ENCODE data around the gene SPATA20. TPM values are rescaled to one million over a fixed set of nuclear protein-coding genes. Genes with fewer than 3 reads are reported as not detected.

Gene SPATA20
- total RNA-seq, 1 donor from 2014 or later: 58.1 TPM

GRCh38 chr17:50502301-50502990, 44.5 kb upstream of the SPATA20 start:
- no peak for DNase-seq (ENCODE audit: extremely low spot score, unreplicated experiment)
- Mint-ChIP-seq H3K36me3 (ENCODE audit: unreplicated experiment) (no peaks in the 10 kb centered on the region), H3K4me3 (ENCODE audit: unreplicated experiment) (no peak overlapping the region), H3K27me3 (ENCODE audit: unreplicated experiment) (peaks cover 3% of the 10 kb centered on the region), H3K27ac (ENCODE audit: unreplicated experiment) (no peak overlapping the region), H3K9me3 (ENCODE audit: unreplicated experiment) (no peaks in the 10 kb centered on the region), H3K4me1 (ENCODE audit: unreplicated experiment) (peaks cover 7% of the 10 kb centered on the region)
- no peak for TF ChIP-seq CTCF (IDR thresholded peaks at IDR 0.05)

DNA sequence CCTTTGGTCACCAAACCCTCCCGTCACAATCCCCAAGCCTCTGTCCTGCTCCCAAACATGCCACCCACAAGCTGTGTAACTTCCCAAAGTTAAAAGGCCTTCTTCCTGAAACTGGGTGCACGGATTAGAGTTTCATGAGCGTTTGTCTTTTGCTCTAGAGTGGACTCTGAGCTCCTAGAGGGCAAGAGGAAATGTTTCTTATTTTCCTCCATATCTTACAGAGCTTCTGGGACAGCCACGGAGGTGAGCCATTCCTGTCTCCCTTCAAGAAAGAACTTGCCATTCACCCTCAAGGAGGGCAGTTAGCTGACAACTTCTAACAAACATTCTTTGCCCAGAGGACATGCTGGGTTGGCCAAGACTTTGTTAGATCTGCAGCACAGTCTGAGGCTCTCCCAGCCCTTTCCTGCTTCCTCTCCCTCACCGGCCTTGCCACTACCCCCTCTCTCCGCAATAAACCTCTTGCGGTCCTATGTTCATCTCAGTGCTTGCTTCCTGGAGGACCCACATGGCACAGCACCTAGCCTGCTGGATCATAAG, 41.3 kb upstream of the SPATA20 start:
- peaks cover 3% of the 10 kb centered on the region for H3K27me3 Mint-ChIP-seq (ENCODE audit: unreplicated experiment)
- H3K4me3 Mint-ChIP-seq (ENCODE audit: unreplicated experiment): no peak overlapping the region
- TF ChIP-seq CTCF (IDR thresholded peaks at IDR 0.05): no peak
- H3K4me1 Mint-ChIP-seq (ENCODE audit: unreplicated experiment): peaks cover 20% of the 10 kb centered on the region
- H3K36me3 Mint-ChIP-seq (ENCODE audit: unreplicated experiment): no peaks in the 10 kb centered on the region
- H3K9me3 Mint-ChIP-seq (ENCODE audit: unreplicated experiment): no peaks in the 10 kb centered on the region
- DNase-seq (ENCODE audit: extremely low spot score, unreplicated experiment): no peak
- no peak overlapping the region for H3K27ac Mint-ChIP-seq (ENCODE audit: unreplicated experiment)

DNA sequence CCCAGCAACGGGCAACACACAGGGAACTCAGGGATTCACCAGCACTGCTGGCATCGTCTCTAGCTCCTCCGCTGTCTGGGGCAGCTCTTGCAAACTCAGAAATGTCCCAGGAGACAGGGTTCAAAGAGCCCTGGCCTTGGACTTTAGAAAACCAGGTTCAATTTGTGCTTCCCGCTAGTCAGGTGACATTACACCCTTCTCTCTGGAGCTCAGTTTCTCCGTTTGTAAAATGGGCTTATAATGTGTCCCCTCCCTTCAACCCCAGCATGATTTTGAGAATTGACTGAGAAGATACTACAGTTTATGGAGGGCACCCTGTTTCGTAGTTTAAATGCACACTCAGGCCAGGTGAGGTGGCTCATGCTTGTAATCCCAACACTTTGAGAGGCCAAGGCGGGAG, 40.7 kb upstream of the SPATA20 start:
- Mint-ChIP-seq H3K27me3 (ENCODE audit: unreplicated experiment) (peaks cover 3% of the 10 kb centered on the region), H3K4me1 (ENCODE audit: unreplicated experiment) (peaks cover 26% of the 10 kb centered on the region), H3K9me3 (ENCODE audit: unreplicated experiment) (no peaks in the 10 kb centered on the region), H3K4me3 (ENCODE audit: unreplicated experiment) (no peak overlapping the region), H3K36me3 (ENCODE audit: unreplicated experiment) (no peaks in the 10 kb centered on the region), H3K27ac (ENCODE audit: unreplicated experiment) (no peak overlapping the region)
- DNase-seq (ENCODE audit: extremely low spot score, unreplicated experiment): no peak
- no peak for TF ChIP-seq CTCF (IDR thresholded peaks at IDR 0.05)

- Mint-ChIP-seq H3K27me3 (ENCODE audit: unreplicated experiment) (peaks cover 5% of the 10 kb centered on the region), H3K27ac (ENCODE audit: unreplicated experiment) (peak within 1 kb of the TSS; percentile 73), H3K9me3 (ENCODE audit: unreplicated experiment) (no peaks in the 10 kb centered on the region), H3K36me3 (ENCODE audit: unreplicated experiment) (no peaks in the 10 kb centered on the region), H3K4me3 (ENCODE audit: unreplicated experiment) (peak within 1 kb of the TSS; percentile 66), H3K4me1 (ENCODE audit: unreplicated experiment) (peaks cover 28% of the 10 kb centered on the region)
- peak; percentile 87 for DNase-seq (ENCODE audit: extremely low spot score, unreplicated experiment)
- peak; percentile 13 for TF ChIP-seq CTCF (IDR thresholded peaks at IDR 0.05)
These were observed 39.0 kb upstream of the SPATA20 start, which contains the start of gene MYCBPAP for GRCh38 chr17:50507871-50508572. TSS of gene MYCBPAP (plus strand) at chr17:50508439. CDS start at chr17:50508675, 236 bp downstream.
